MM.1S (cell line): ENCODE results near the gene ARPIN.
A peak's percentile ranks its signal among the peaks of the same experiment; 100 is the strongest.

Experiments used
- DNase-seq: peaks from one replicate; pipeline ENCODE4 v3.0.0-alpha.2; 2015
- H2AFZ ChIP-seq: fragments of 300-600 bp; sonication (generic); 2 replicates; pipeline ENCODE4 v1.6.0; 2016; ENCODE audit warnings: antibody characterized with exemption, low read length
- H3F3A ChIP-seq: fragments of 300-600 bp; sonication (generic); 2 replicates; pipeline ENCODE4 v1.6.1; 2016; ENCODE audit warnings: mild to moderate bottlenecking, antibody characterized with exemption, low read length, moderate library complexity, mixed read lengths; ENCODE audit not compliant: insufficient read depth
- H3K27ac ChIP-seq: fragments of 300-600 bp; sonication (generic); 2 replicates; pipeline ENCODE4 v1.5.1; 2016; ENCODE audit warnings: mild to moderate bottlenecking, low read length
- H3K27me3 ChIP-seq: fragments of 300-600 bp; sonication (generic); replicated peaks from 2 replicates; pipeline ENCODE4 v1.6.0; 2016; ENCODE audit warnings: low read length; ENCODE audit not compliant: insufficient read depth
- H3K36me3 ChIP-seq: fragments of 300-600 bp; sonication (generic); replicated peaks from 2 replicates; pipeline ENCODE4 v1.6.1; 2016; ENCODE audit warnings: mild to moderate bottlenecking, low read length, mixed read lengths; ENCODE audit not compliant: insufficient read depth
- H3K4me1 ChIP-seq: fragments of 300-600 bp; sonication (generic); 2 replicates; pipeline ENCODE4 v1.6.1; 2016; ENCODE audit warnings: low read length, mixed read lengths
- H3K4me2 ChIP-seq: fragments of 300-600 bp; sonication (generic); 2 replicates; pipeline ENCODE4 v1.6.0; 2016; ENCODE audit warnings: low read depth, low read length
- H3K4me3 ChIP-seq: fragments of 300-600 bp; sonication (generic); 2 replicates; pipeline ENCODE4 v1.5.1; 2016; ENCODE audit warnings: low read length, mixed read lengths
- H3K79me2 ChIP-seq: fragments of 300-600 bp; sonication (generic); 2 replicates; pipeline ENCODE4 v1.6.1; 2016; ENCODE audit warnings: mixed run types, low read length, mixed read lengths
- H3K9ac ChIP-seq: fragments of 300-600 bp; sonication (generic); 2 replicates; pipeline ENCODE4 v1.6.1; 2016; ENCODE audit warnings: low read length, mixed read lengths
- H3K9me2 ChIP-seq: fragments of 300-600 bp; sonication (generic); replicated peaks from 2 replicates; pipeline ENCODE4 v1.6.1; 2016; ENCODE audit warnings: mild to moderate bottlenecking, low read length, mixed read lengths; ENCODE audit not compliant: insufficient read depth
- H3K9me3 ChIP-seq: fragments of 300-600 bp; sonication (generic); replicated peaks from 2 replicates; pipeline ENCODE4 v1.6.1; 2016; ENCODE audit warnings: mild to moderate bottlenecking, low read length, mixed read lengths; ENCODE audit not compliant: insufficient read depth
- H4K20me1 ChIP-seq: fragments of 300-600 bp; sonication (generic); 2 replicates; pipeline ENCODE4 v1.6.1; 2016; ENCODE audit warnings: mild to moderate bottlenecking, low read length, moderate library complexity, mixed read lengths; ENCODE audit not compliant: insufficient read depth
- CTCF ChIP-seq: fragments of 300-600 bp; sonication (generic); IDR thresholded peaks from 2 replicates; pipeline ENCODE4 v1.5.1; 2016; ENCODE audit warnings: antibody characterized with exemption, low read length, mixed read lengths
- EZH2 ChIP-seq: fragments of 300-600 bp; sonication (generic); optimal IDR thresholded peaks from 2 replicates; pipeline ENCODE3; 2017; ENCODE audit warnings: low read depth, mild to moderate bottlenecking, antibody characterized with exemption, low read length, mixed read lengths
- EZH2phosphoT487 ChIP-seq: fragments of 300-600 bp; sonication (generic); IDR thresholded peaks from 2 replicates; pipeline ENCODE4 v1.6.1; 2018; ENCODE audit warnings: antibody characterized with exemption, low read length

Gene ARPIN

GRCh38 chr15:89937365-89938350 lies 24.9 kb upstream of the ARPIN start:
- Histone ChIP-seq H3K36me3 (no peaks in the 10 kb centered on the region), H2AFZ (no peak overlapping the region), H3K9me2 (no peaks in the 10 kb centered on the region), H4K20me1 (no peaks in the 10 kb centered on the region), H3K4me1 (peaks cover 4% of the 10 kb centered on the region; the same call in 1 of the 2 replicates), H3F3A (no peaks in the 10 kb centered on the region), H3K4me3 (no peak overlapping the region), H3K9me3 (no peaks in the 10 kb centered on the region), H3K27me3 (no peaks in the 10 kb centered on the region), H3K9ac (no peak overlapping the region), H3K27ac (no peak overlapping the region), H3K79me2 (no peaks in the 10 kb centered on the region), H3K4me2 (no peak overlapping the region)
- TF ChIP-seq EZH2 (no peak), CTCF (no peak), EZH2phosphoT487 (no peak)
- DNase-seq, result no peak

- Histone ChIP-seq H3K79me2 (no peaks in the 10 kb centered on the region), H3F3A (no peaks in the 10 kb centered on the region), H3K4me3 (no peak overlapping the region), H4K20me1 (no peaks in the 10 kb centered on the region), H3K27ac (no peak overlapping the region), H3K36me3 (no peaks in the 10 kb centered on the region), H3K9me3 (no peaks in the 10 kb centered on the region), H3K4me2 (no peak overlapping the region), H3K4me1 (peaks cover 4% of the 10 kb centered on the region; the same call in 1 of the 2 replicates), H3K27me3 (no peaks in the 10 kb centered on the region), H2AFZ (no peak overlapping the region), H3K9me2 (no peaks in the 10 kb centered on the region), H3K9ac (no peak overlapping the region)
- no peak for DNase-seq
- TF ChIP-seq EZH2, result no peak
- no peak for TF ChIP-seq CTCF
- no peak for TF ChIP-seq EZH2phosphoT487
Measured at GRCh38 chr15:89936786-89937265, 24.1 kb upstream of the ARPIN start.

GRCh38 chr15:89936051-89936785 lies 23.5 kb upstream of the ARPIN start:
- no peak overlapping the region for H3K9ac ChIP-seq
- no peak overlapping the region for H3K4me2 ChIP-seq
- no peaks in the 10 kb centered on the region for H3K36me3 ChIP-seq
- no peak for TF ChIP-seq EZH2
- no peaks in the 10 kb centered on the region for H3K79me2 ChIP-seq
- no peaks in the 10 kb centered on the region for H3F3A ChIP-seq
- DNase-seq, result peak; percentile 45
- H2AFZ ChIP-seq, result no peak overlapping the region
- H3K9me2 ChIP-seq, result no peaks in the 10 kb centered on the region
- H3K4me3 ChIP-seq, result no peak overlapping the region
- peaks cover 4% of the 10 kb centered on the region; the same call in 1 of the 2 replicates for H3K4me1 ChIP-seq
- no peak overlapping the region for H3K27ac ChIP-seq
- no peaks in the 10 kb centered on the region for H3K27me3 ChIP-seq
- no peaks in the 10 kb centered on the region for H4K20me1 ChIP-seq
- H3K9me3 ChIP-seq, result no peaks in the 10 kb centered on the region
